Peyer's patch (tissue), 4 donors: Measurements from ENCODE around the gene PLPP7. TPM values are rescaled to one million over a fixed set of nuclear protein-coding genes. Genes with fewer than 3 reads are reported as not detected.
"Not testable (repeated sequence)": the region's sequence is repeated elsewhere in the genome, so short reads cannot be mapped to it uniquely, and the experiment has no call there.

ENCODE experiments used
- DNase-seq, 3 donors: peaks; one replicate each; pipeline ENCODE4 v3.0.0-alpha.2; 2017 to 2019
- H3K27ac ChIP-seq, 4 donors: fragments of 200-600 bp; sonication (generic); one replicate each; pipeline ENCODE4 v1.5.1; 2016 to 2019
- H3K27me3 ChIP-seq, 2 donors: fragments of 200-600 bp; sonication (generic); one replicate each; pipeline ENCODE4 v1.5.1; 2019
- H3K36me3 ChIP-seq, 3 donors: fragments of 200-600 bp; sonication (generic); one replicate each; pipeline ENCODE4 v1.5.1; 2016 to 2019
- H3K4me1 ChIP-seq, 4 donors: fragments of 200-600 bp; sonication (generic); one replicate each; pipeline ENCODE4 v1.5.1; 2016 to 2019
- H3K4me3 ChIP-seq, 4 donors: fragments of 200-600 bp; sonication (generic); 1 replicate in 3 of 4; 2 replicates in 1 of 4; pipeline ENCODE4 v1.5.1; 2016 to 2019; ENCODE audit warnings: mild to moderate bottlenecking in 1 of 4
- H3K9me3 ChIP-seq, 4 donors: fragments of 200-600 bp; sonication (generic); one replicate each; pipeline ENCODE4 v1.5.1; 2016 to 2019; ENCODE audit warnings: mild to moderate bottlenecking in 1 of 4
- POLR2A ChIP-seq, 2 donors: fragments of 450-650 bp; IDR thresholded peaks; one replicate each; pipeline ENCODE4 v1.5.1; 2017; ENCODE audit warnings: antibody characterized with exemption in 2 of 2, mild to moderate bottlenecking in 2 of 2, moderate library complexity in 2 of 2
- total RNA-seq, 4 donors: library from RNA; depleted of rRNA; stranded (reverse); fragments of >200 nt; gene quantifications; one replicate each; pipeline ENCODE4 v1.1.0, GENCODE V29; 2016
- TF ChIP-seq, protein P1 (sequence below), 6 experiments: fragments of 450-650 bp in 4 of 6; fragments of 200-600 bp in 2 of 6; sonication (generic) in 1 of 6; IDR thresholded peaks; one replicate each; pipeline ENCODE4 v1.5.1; 2017 to 2019; ENCODE audit warnings: antibody characterized with exemption in 6 of 6, mild to moderate bottlenecking in 3 of 6, moderate library complexity in 1 of 6

Gene PLPP7
- total RNA-seq, 4 donors from 2014 or later, result 1.3 to 3.3 (median 2.4) TPM

DNA sequence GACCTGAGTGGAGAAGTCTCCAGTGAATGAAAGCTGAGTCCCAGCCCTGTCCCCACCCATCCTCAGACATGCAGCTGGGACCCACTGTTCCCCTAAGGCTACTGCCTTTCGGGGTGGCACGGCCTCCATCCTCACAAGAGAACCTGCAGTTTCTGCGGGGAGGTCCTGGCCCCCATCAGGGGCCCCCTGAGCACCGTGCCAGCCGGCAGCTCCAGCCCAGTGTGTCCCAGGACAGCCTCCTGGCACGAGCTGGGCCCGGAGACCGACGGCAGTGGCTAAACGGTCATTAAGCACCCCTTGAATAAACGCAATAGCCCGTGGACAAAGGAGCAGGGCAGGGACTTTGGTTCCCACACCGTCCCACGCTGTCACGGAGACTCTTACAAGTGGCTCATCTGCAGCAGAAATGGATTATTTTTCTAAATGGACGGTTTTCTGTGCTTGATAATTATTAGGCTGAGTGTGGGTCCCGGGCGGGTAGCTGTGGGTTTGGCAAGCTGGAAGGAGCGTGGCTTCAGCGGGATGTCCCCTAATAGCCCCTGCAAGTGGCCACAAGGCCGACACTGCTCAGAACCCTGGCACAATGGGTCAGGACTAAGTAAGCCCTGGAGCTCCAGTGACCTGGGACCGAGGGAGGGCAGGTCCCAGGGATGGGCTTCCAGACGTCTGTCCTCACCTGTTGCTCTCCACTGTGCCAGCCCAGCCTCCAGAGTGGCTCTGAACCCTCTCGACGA, 30.7 kb upstream of the PLPP7 start:
- no peak for TF ChIP-seq POLR2A (IDR thresholded peaks at IDR 0.05)
- TF ChIP-seq, protein P1, sequence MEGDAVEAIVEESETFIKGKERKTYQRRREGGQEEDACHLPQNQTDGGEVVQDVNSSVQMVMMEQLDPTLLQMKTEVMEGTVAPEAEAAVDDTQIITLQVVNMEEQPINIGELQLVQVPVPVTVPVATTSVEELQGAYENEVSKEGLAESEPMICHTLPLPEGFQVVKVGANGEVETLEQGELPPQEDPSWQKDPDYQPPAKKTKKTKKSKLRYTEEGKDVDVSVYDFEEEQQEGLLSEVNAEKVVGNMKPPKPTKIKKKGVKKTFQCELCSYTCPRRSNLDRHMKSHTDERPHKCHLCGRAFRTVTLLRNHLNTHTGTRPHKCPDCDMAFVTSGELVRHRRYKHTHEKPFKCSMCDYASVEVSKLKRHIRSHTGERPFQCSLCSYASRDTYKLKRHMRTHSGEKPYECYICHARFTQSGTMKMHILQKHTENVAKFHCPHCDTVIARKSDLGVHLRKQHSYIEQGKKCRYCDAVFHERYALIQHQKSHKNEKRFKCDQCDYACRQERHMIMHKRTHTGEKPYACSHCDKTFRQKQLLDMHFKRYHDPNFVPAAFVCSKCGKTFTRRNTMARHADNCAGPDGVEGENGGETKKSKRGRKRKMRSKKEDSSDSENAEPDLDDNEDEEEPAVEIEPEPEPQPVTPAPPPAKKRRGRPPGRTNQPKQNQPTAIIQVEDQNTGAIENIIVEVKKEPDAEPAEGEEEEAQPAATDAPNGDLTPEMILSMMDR (IDR thresholded peaks at IDR 0.05), result no peak
- Histone ChIP-seq H3K4me1 (peaks cover 0 to 21% (median 15%) of the 10 kb centered on the region in 4 donors), H3K9me3 (no peaks in the 10 kb centered on the region), H3K27me3 (no peaks in the 10 kb centered on the region), H3K4me3 (no peak overlapping the region), H3K27ac (no peak overlapping the region), H3K36me3 (peaks cover 0 to 14% (median 0%) of the 10 kb centered on the region in 3 donors)
- DNase-seq, result no peak

DNA sequence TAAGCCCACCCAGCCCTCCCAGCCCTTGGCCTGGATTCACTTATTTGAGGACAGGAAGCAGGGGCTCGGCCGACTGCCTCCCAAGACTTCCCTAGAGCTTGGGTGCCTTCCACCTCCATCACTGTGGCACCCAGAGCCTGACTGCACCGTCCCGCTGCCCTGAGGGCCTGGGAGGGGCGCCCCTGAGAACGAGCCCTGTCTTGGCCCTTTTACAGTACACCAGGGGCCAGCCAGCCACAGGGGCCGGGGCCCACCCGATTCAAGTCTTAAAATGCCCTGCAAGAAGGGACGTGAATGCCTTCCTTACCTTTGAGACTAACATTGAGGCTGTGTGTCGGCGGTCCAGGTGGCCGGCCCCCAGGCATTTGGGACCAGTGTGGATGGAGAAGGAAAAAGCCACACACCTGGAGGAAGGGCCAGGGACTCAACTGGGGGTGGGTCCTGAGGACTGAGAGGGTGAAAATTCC, 30.1 kb upstream of the PLPP7 start:
- no peak for DNase-seq
- TF ChIP-seq, protein P1 (IDR thresholded peaks at IDR 0.05), result no peak
- no peak for TF ChIP-seq POLR2A (IDR thresholded peaks at IDR 0.05)
- Histone ChIP-seq H3K27ac (no peak overlapping the region), H3K36me3 (peaks cover 0 to 14% (median 0%) of the 10 kb centered on the region in 3 donors), H3K4me1 (peaks cover 0 to 20% (median 12%) of the 10 kb centered on the region in 4 donors), H3K9me3 (no peaks in the 10 kb centered on the region), H3K4me3 (no peak overlapping the region), H3K27me3 (no peaks in the 10 kb centered on the region)

GRCh38 chr9:131259916-131260597, 29.5 kb upstream of the PLPP7 start:
- Histone ChIP-seq H3K4me3 (no peak overlapping the region), H3K27ac (no peak overlapping the region), H3K4me1 (peaks cover 0 to 15% (median 7%) of the 10 kb centered on the region in 4 donors), H3K9me3 (no peaks in the 10 kb centered on the region), H3K36me3 (peaks cover 0 to 14% (median 0%) of the 10 kb centered on the region in 3 donors), H3K27me3 (no peaks in the 10 kb centered on the region)
- TF ChIP-seq, protein P1 (IDR thresholded peaks at IDR 0.05), result no peak
- TF ChIP-seq POLR2A (IDR thresholded peaks at IDR 0.05), result no peak
- DNase-seq, result no peak

- Histone ChIP-seq H3K4me1 (peaks cover 0 to 11% (median 2%) of the 10 kb centered on the region in 4 donors), H3K9me3 (no peaks in the 10 kb centered on the region), H3K27ac (no peak overlapping the region), H3K27me3 (no peaks in the 10 kb centered on the region), H3K36me3 (peaks cover 0 to 14% (median 0%) of the 10 kb centered on the region in 3 donors), H3K4me3 (no peak overlapping the region)
- DNase-seq, result peak in 1 of 3 donors; percentile 39
- TF ChIP-seq POLR2A (IDR thresholded peaks at IDR 0.05), result no peak
- TF ChIP-seq, protein P1 (IDR thresholded peaks at IDR 0.05), result no peak
Measured at GRCh38 chr9:131260751-131261452, 28.6 kb upstream of the PLPP7 start.

- peaks cover 0 to 9% (median 2%) of the 10 kb centered on the region in 4 donors for H3K4me1 ChIP-seq
Measured at GRCh38 chr9:131262327-131263032, 27.0 kb upstream of the PLPP7 start.

GRCh38 chr9:131263033-131263343, 26.5 kb upstream of the PLPP7 start:
- not testable (repeated sequence) for H3K27me3 ChIP-seq

More at GRCh38 chr9:131262327-131263032, 27.0 kb upstream of the PLPP7 start:
- no peak for TF ChIP-seq POLR2A (IDR thresholded peaks at IDR 0.05)
- TF ChIP-seq, protein P1 (IDR thresholded peaks at IDR 0.05), result no peak
- Histone ChIP-seq H3K27ac (peak overlapping the region in 3 of 4 donors; percentile 8 to 66 (median 17)), H3K27me3 (no peaks in the 10 kb centered on the region), H3K4me3 (no peak overlapping the region), H3K9me3 (no peaks in the 10 kb centered on the region), H3K36me3 (peaks cover 0 to 14% (median 0%) of the 10 kb centered on the region in 3 donors)
- DNase-seq, result peak in 2 of 3 donors; percentile 57 to 59

More at GRCh38 chr9:131263033-131263343, 26.5 kb upstream of the PLPP7 start:
- DNase-seq, H3K4me1 ChIP-seq, H3K9me3 ChIP-seq, H3K4me3 ChIP-seq: not testable (repeated sequence)
- H3K27ac ChIP-seq, result peak overlapping the region in 2 of 4 donors; percentile 8 to 66
- H3K36me3 ChIP-seq, result peaks cover 0 to 14% (median 0%) of the 10 kb centered on the region in 3 donors
